Fibroblast of lung (primary cell): ENCODE measurements around the gene SPEG. TPM values are rescaled to one million over a fixed set of nuclear protein-coding genes. Genes with fewer than 3 reads are reported as not detected.

ENCODE experiments used
- DNase-seq, 2 donors: peaks; one replicate each; pipeline versions ENCODE4 v3.0.0 to v3.0.0-alpha.2; 2010; ENCODE audit warnings: low read depth in 2 of 2
- H2AFZ ChIP-seq: 2 replicates; pipeline ENCODE4 v1.5.1; 2012; ENCODE audit warnings: low read length, control low read depth, inconsistent platforms
- H3K27ac ChIP-seq: 2 replicates; pipeline ENCODE4 v1.5.1; 2011; ENCODE audit warnings: low read length, control low read depth; ENCODE audit not compliant: insufficient read depth
- H3K27me3 ChIP-seq: 2 replicates; pipeline ENCODE4 v1.5.1; 2011; ENCODE audit warnings: mild to moderate bottlenecking, low read length; ENCODE audit not compliant: control insufficient read depth, insufficient read depth
- H3K36me3 ChIP-seq: 2 replicates; pipeline ENCODE4 v1.5.1; 2011; ENCODE audit warnings: low read length; ENCODE audit not compliant: control insufficient read depth, insufficient read depth
- H3K4me1 ChIP-seq: 2 replicates; pipeline ENCODE4 v1.5.1; 2011; ENCODE audit warnings: low read length; ENCODE audit not compliant: control insufficient read depth, insufficient read depth; ENCODE audit errors: extremely low read depth
- H3K4me2 ChIP-seq: 2 replicates; pipeline ENCODE4 v1.5.1; 2011; ENCODE audit warnings: low read length, control low read depth; ENCODE audit not compliant: insufficient read depth; ENCODE audit errors: extremely low read depth
- H3K4me3 ChIP-seq, 4 experiments: fragments of 200-600 bp in 1 of 4; sonication (generic) in 1 of 4; replicated peaks in 1 of 4; 2 replicates each; pipeline ENCODE4 v1.5.1; 2011 to 2016; ENCODE audit warnings: low read length in 4 of 4, low read depth in 3 of 4, mild to moderate bottlenecking in 3 of 4, control low read depth in 2 of 4, inconsistent platforms in 1 of 4, mixed read lengths in 1 of 4; ENCODE audit not compliant: insufficient read depth in 1 of 4; ENCODE audit errors: control extremely low read depth in 1 of 4
- H3K79me2 ChIP-seq: 2 replicates; pipeline ENCODE4 v1.5.1; 2012; ENCODE audit warnings: mild to moderate bottlenecking, low read length, inconsistent platforms; ENCODE audit not compliant: control insufficient read depth, insufficient read depth
- H3K9ac ChIP-seq: 2 replicates; pipeline ENCODE4 v1.5.1; 2011; ENCODE audit warnings: mild to moderate bottlenecking, low read length, control low read depth; ENCODE audit not compliant: insufficient read depth
- H3K9me3 ChIP-seq: 2 replicates; pipeline ENCODE4 v1.5.1; 2012; ENCODE audit warnings: low read depth, low read length; ENCODE audit not compliant: control insufficient read depth, insufficient read depth
- H4K20me1 ChIP-seq: 2 replicates; pipeline ENCODE4 v1.5.1; 2011; ENCODE audit warnings: low read length; ENCODE audit not compliant: control insufficient read depth, insufficient read depth; ENCODE audit errors: extremely low read depth
- CTCF ChIP-seq, 2 donors: IDR thresholded peaks in 1 of 2; conservative IDR thresholded peaks in 1 of 2; 1 replicate in 1 of 2; 2 replicates in 1 of 2; pipeline ENCODE4 v1.5.1; 2011 to 2012; ENCODE audit warnings: low read length in 2 of 2, control low read depth in 1 of 2, inconsistent platforms in 1 of 2, low read depth in 1 of 2, mild to moderate bottlenecking in 1 of 2
- EZH2 ChIP-seq: IDR thresholded peaks from 2 replicates; pipeline ENCODE4 v1.5.1; 2012; ENCODE audit warnings: low read length, control low read depth, mild to moderate bottlenecking; ENCODE audit errors: missing control alignments
- polyA plus RNA-seq, 2 donors: library from polyadenylated mRNA; depleted of rRNA in 1 of 2; stranded (reverse) in 1 of 2; unstranded in 1 of 2; fragments of >200 nt; gene quantifications; 2 replicates each; pipeline ENCODE4 v1.2.1, GENCODE V29; 2011 to 2012; ENCODE audit warnings: missing spikeins in 1 of 2
- total RNA-seq: library from RNA; depleted of rRNA; stranded (reverse); fragments of >200 nt; gene quantifications from 2 replicates; pipeline ENCODE4 v1.2.1, GENCODE V29; 2014

Gene SPEG
- total and polyA plus RNA-seq, 2 donors (not counting 1 experiment from before 2014, with no cell fraction given): 9.5 to 20.1 TPM

DNA sequence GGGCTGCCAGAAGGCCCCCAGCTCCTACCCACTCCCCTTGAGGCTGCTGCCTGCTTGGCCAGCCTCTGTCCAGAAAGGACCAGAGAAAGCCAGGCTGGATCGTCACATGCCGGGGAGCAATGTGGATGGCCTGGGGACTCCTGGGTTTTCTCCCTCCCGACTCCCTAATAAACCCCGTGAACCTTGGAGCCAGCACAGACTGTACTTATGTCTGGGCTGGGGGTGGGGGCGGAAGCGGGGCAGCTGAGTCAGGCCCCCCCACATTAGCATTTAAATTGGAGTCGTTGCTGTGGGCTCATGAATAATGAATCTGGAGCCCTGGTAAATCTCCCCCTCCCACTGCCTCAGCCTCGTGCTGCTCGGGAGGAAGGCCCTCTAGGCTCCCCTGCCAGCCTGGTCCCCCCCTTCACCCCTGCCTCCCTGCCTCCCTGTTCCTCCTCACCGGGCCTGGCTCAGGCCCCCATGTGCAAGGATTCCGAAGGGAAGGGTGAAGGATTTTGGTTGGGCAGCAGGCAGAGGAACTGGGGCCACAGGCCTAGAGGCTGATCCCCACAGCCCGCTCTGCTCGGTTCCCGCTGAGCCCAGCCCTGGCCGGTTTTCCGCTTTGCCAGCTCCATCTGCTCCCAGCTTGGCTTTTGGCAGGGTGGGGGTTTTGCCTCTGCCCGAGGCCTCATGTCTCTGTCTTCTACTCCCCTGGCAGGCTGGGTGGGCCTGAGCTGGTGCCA lies 72.3 kb downstream of the SPEG start:
- TF ChIP-seq CTCF (conservative IDR thresholded peaks at IDR 0.05 in 1 of 2, IDR thresholded peaks at IDR 0.05 in 1 of 2; ENCODE audit: low read depth in 1 of 2, low read length in 2 of 2) (no peak), EZH2 (no peak)
- H2AFZ ChIP-seq: no peak overlapping the region
- no peak for DNase-seq
- H4K20me1 ChIP-seq: no peaks in the 10 kb centered on the region
- H3K9ac ChIP-seq: no peak overlapping the region
- H3K4me2 ChIP-seq: no peak overlapping the region
- H3K9me3 ChIP-seq: no peaks in the 10 kb centered on the region
- H3K36me3 ChIP-seq: peaks cover 16% of the 10 kb centered on the region
- no peak overlapping the region for H3K4me3 ChIP-seq
- H3K27me3 ChIP-seq: peaks cover 13% of the 10 kb centered on the region
- no peaks in the 10 kb centered on the region for H3K4me1 ChIP-seq
- H3K79me2 ChIP-seq: no peaks in the 10 kb centered on the region
- H3K27ac ChIP-seq: no peak overlapping the region

DNA sequence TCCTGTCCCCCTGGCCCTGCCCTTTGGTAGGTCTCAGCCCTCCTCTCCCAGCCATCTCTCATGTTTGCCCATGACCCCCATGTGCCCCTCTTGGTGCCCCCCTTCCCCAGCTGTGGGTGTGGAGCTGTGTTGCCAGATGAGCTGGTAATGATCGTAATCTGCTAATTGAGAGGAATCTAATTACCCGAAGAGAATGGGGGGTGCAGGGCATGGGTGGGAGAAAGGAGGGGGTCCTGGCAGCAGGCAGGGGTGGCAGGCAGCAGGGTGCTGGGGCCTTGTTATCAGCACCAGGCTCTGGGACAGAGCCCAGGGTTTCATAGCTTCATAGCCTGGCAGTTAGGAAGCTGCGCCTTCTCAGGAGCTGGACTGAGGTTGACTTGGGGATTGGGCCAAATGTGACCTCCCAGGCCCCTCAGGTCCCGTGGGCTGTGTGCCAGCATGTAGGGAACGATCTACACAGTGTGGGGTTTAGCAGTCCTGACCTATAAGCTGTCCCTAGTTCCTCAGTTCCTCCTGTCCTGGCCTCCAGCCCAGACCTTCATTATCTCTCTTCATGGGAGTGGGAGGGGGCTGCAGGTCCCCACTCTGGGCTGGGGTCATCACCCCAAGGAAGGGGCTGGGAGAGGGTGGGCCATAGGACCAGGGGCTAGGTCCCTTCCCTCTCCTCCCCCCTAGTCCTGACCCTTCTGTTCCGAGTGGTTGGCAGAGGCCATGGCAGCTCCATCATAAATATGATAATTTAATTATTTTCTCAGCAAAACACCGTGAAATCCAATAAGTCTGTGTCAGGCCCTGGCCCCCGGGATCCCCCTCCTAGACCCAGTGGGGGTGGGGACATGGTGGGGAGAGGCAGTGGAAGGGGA lies 73.2 kb downstream of the SPEG start:
- H3K4me3 ChIP-seq: no peak overlapping the region
- no peaks in the 10 kb centered on the region for H3K4me1 ChIP-seq
- H3K27me3 ChIP-seq: peaks cover 21% of the 10 kb centered on the region
- no peaks in the 10 kb centered on the region for H3K9me3 ChIP-seq
- TF ChIP-seq EZH2 (no peak), CTCF (conservative IDR thresholded peaks at IDR 0.05 in 1 of 2, IDR thresholded peaks at IDR 0.05 in 1 of 2; ENCODE audit: low read depth in 1 of 2, low read length in 2 of 2) (no peak)
- no peaks in the 10 kb centered on the region for H3K79me2 ChIP-seq
- no peak overlapping the region for H3K27ac ChIP-seq
- no peak overlapping the region for H2AFZ ChIP-seq
- no peak for DNase-seq
- peaks cover 14% of the 10 kb centered on the region for H3K36me3 ChIP-seq
- H3K9ac ChIP-seq: no peak overlapping the region
- H4K20me1 ChIP-seq: no peaks in the 10 kb centered on the region
- H3K4me2 ChIP-seq: no peak overlapping the region

DNA sequence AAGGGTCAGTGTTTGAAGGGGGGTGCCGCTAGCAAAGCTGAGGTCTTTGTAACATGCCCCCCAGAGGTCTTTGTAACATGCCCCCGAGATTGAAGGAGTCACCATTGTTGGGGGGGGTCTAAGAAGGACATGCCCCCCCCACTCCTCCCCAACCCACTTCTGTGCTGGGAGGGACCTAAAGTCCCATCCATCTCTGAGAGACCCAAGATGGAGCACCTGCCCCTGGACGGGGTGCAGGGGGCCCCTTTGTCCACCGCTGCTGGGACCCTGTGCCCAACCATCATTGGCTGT lies 73.7 kb downstream of the SPEG start:
- no peak for DNase-seq
- H3K36me3 ChIP-seq: peaks cover 14% of the 10 kb centered on the region
- H3K9ac ChIP-seq: no peak overlapping the region
- no peak overlapping the region for H3K27ac ChIP-seq
- no peaks in the 10 kb centered on the region for H3K4me1 ChIP-seq
- no peaks in the 10 kb centered on the region for H4K20me1 ChIP-seq
- no peak overlapping the region for H3K4me2 ChIP-seq
- no peaks in the 10 kb centered on the region for H3K9me3 ChIP-seq
- H3K27me3 ChIP-seq: peaks cover 27% of the 10 kb centered on the region
- TF ChIP-seq EZH2: no peak
- TF ChIP-seq CTCF (conservative IDR thresholded peaks at IDR 0.05 in 1 of 2, IDR thresholded peaks at IDR 0.05 in 1 of 2; ENCODE audit: low read depth in 1 of 2, low read length in 2 of 2): no peak
- no peak overlapping the region for H3K4me3 ChIP-seq
- H2AFZ ChIP-seq: no peak overlapping the region
- H3K79me2 ChIP-seq: no peaks in the 10 kb centered on the region
